Upper lobe of right lung (tissue), 1 donor: ENCODE data around the gene CYREN. TPM values are rescaled to one million over a fixed set of nuclear protein-coding genes. Genes with fewer than 3 reads are reported as not detected.

Source experiments
- ATAC-seq: fragments of 200-7000 bp; cut with Tn5 transposase; one replicate; pipeline ENCODE4 v1.9.1; 2020; ENCODE audit warnings: mild to moderate bottlenecking, moderate library complexity
- DNase-seq: peaks from one replicate; pipeline ENCODE4 v3.0.0-alpha.2; 2020
- H3K27ac ChIP-seq: fragments of 200-600 bp; one replicate; pipeline ENCODE4 v1.8.0; 2022
- H3K27me3 ChIP-seq: fragments of 200-600 bp; one replicate; pipeline ENCODE4 v1.8.0; 2022; ENCODE audit warnings: mild to moderate bottlenecking
- H3K36me3 ChIP-seq: fragments of 200-600 bp; one replicate; pipeline ENCODE4 v1.8.0; 2022
- H3K4me1 ChIP-seq: fragments of 200-600 bp; one replicate; pipeline ENCODE4 v1.8.0; 2022
- H3K4me3 ChIP-seq: fragments of 200-600 bp; one replicate; pipeline ENCODE4 v1.8.0; 2022; ENCODE audit warnings: mild to moderate bottlenecking
- H3K9me3 ChIP-seq: fragments of 200-600 bp; one replicate; pipeline ENCODE4 v1.8.0; 2022
- CTCF ChIP-seq: fragments of 200-600 bp; IDR thresholded peaks from one replicate; pipeline ENCODE4 v1.8.0; 2022; ENCODE audit warnings: antibody characterized with exemption
- intact Hi-C: fragments of 100-400 bp; cut with DNase I; formaldehyde crosslinking; loops from one replicate; pipeline ENCODE4 v1.11.0; 2022
- total RNA-seq: library from RNA; stranded (reverse); fragmentation: NEBNext Ultra II Directional; extraction: Animal tissue kit (Norgen Biotek cat#: 25700); gene quantifications from one replicate; pipeline ENCODE4 v1.2.1, GENCODE V29; 2021
- donor health status: DM: no; HTN: yes; CAD: no; lungs with severe emphysema.

The CYREN gene
- total RNA-seq, 1 donor from 2014 or later, result 39.3 TPM

- intact Hi-C loops, result no loop called here
- ATAC-seq, result no peak
Observed at GRCh38 chr7:135184254-135184841, 13.8 kb upstream of the CYREN start.

GRCh38 chr7:135183478-135183877 lies 13.0 kb upstream of the CYREN start:
- Histone ChIP-seq H3K4me1 (no peaks in the 10 kb centered on the region), H3K27me3 (no peaks in the 10 kb centered on the region), H3K27ac (no peak overlapping the region), H3K36me3 (peaks cover 63% of the 10 kb centered on the region), H3K4me3 (no peak overlapping the region), H3K9me3 (peaks cover 25% of the 10 kb centered on the region)
- no peak for TF ChIP-seq CTCF
- intact Hi-C loops, result no loop called here
- no peak for DNase-seq
- ATAC-seq, result no peak

More at GRCh38 chr7:135184254-135184841, 13.8 kb upstream of the CYREN start:
- Histone ChIP-seq H3K4me1 (no peaks in the 10 kb centered on the region), H3K27ac (no peak overlapping the region), H3K9me3 (peaks cover 25% of the 10 kb centered on the region), H3K4me3 (no peak overlapping the region), H3K27me3 (no peaks in the 10 kb centered on the region), H3K36me3 (peaks cover 72% of the 10 kb centered on the region)
- DNase-seq, result no peak
- no peak for TF ChIP-seq CTCF

- no peaks in the 10 kb centered on the region for H3K4me1 ChIP-seq
- ATAC-seq, result no peak
- DNase-seq, result no peak
- peaks cover 49% of the 10 kb centered on the region for H3K36me3 ChIP-seq
- no peak overlapping the region for H3K4me3 ChIP-seq
- no peaks in the 10 kb centered on the region for H3K27me3 ChIP-seq
- intact Hi-C loops, result no loop called here
- no peak overlapping the region for H3K27ac ChIP-seq
- TF ChIP-seq CTCF, result no peak
- peaks cover 25% of the 10 kb centered on the region for H3K9me3 ChIP-seq
Observed at GRCh38 chr7:135181929-135182678, 11.6 kb upstream of the CYREN start.

- Histone ChIP-seq H3K9me3 (peaks cover 25% of the 10 kb centered on the region), H3K27me3 (no peaks in the 10 kb centered on the region), H3K36me3 (peaks cover 42% of the 10 kb centered on the region), H3K4me3 (no peak overlapping the region), H3K4me1 (no peaks in the 10 kb centered on the region), H3K27ac (no peak overlapping the region)
- no peak for ATAC-seq
- no peak for DNase-seq
- no peak for TF ChIP-seq CTCF
- intact Hi-C loops, result no loop called here
Observed at GRCh38 chr7:135181261-135181928, 10.9 kb upstream of the CYREN start.

- DNase-seq (no peak), ATAC-seq (no peak)
- no peak overlapping the region for H3K4me3 ChIP-seq
- TF ChIP-seq CTCF, result no peak
- H3K9me3 ChIP-seq, result peaks cover 25% of the 10 kb centered on the region
- intact Hi-C loops, result no loop called here
- H3K36me3 ChIP-seq, result peaks cover 29% of the 10 kb centered on the region
- H3K27ac ChIP-seq, result no peak overlapping the region
- no peaks in the 10 kb centered on the region for H3K4me1 ChIP-seq
- no peaks in the 10 kb centered on the region for H3K27me3 ChIP-seq
Observed at GRCh38 chr7:135180122-135180521, 9.6 kb upstream of the CYREN start.
